AG10803 (cell line): Measurements from ENCODE around the gene ZRANB1.

Experiments used
- DNase-seq: peaks from one replicate; pipeline ENCODE4 v3.0.0; 2010; ENCODE audit warnings: low read depth
- H3K4me3 ChIP-seq: 2 replicates; pipeline ENCODE4 v1.5.1; 2011; ENCODE audit warnings: mild to moderate bottlenecking, low read length, control low read depth
- CTCF ChIP-seq: conservative IDR thresholded peaks from 2 replicates; pipeline ENCODE4 v1.5.1; 2011; ENCODE audit warnings: mild to moderate bottlenecking, low read length, control low read depth, inconsistent platforms

Gene ZRANB1

GRCh38 chr10:125014836-125015355 lies 73.0 kb downstream of the ZRANB1 start:
- DNase-seq = no peak
- no peak for TF ChIP-seq CTCF
- H3K4me3 ChIP-seq = no peak overlapping the region

- no peak for TF ChIP-seq CTCF
- no peak for DNase-seq
- H3K4me3 ChIP-seq = no peak overlapping the region
These were observed 73.5 kb downstream of the ZRANB1 start for GRCh38 chr10:125015356-125015944.

- DNase-seq = no peak
- no peak overlapping the region for H3K4me3 ChIP-seq
- no peak for TF ChIP-seq CTCF
These were observed 74.2 kb downstream of the ZRANB1 start for GRCh38 chr10:125016123-125016522.

GRCh38 chr10:125016611-125017202 lies 74.8 kb downstream of the ZRANB1 start:
- no peak overlapping the region for H3K4me3 ChIP-seq
- DNase-seq = no peak
- no peak for TF ChIP-seq CTCF

GRCh38 chr10:125017547-125018298 lies 75.8 kb downstream of the ZRANB1 start:
- DNase-seq = no peak
- TF ChIP-seq CTCF = no peak
- no peak overlapping the region for H3K4me3 ChIP-seq

GRCh38 chr10:125018576-125019143 lies 76.7 kb downstream of the ZRANB1 start:
- DNase-seq = no peak
- TF ChIP-seq CTCF = no peak
- H3K4me3 ChIP-seq = no peak overlapping the region
